ENCODE data around the gene PRDM16. TPM values are rescaled to one million over a fixed set of nuclear protein-coding genes. Genes with fewer than 3 reads are reported as not detected.

Gene PRDM16
- total and polyA plus RNA-seq, 2 of the 13 experiments (the other 11 are each of a cell fraction or from before 2014, with no cell fraction given), result 0.15 to 0.81 TPM

- TF ChIP-seq, protein P1, sequence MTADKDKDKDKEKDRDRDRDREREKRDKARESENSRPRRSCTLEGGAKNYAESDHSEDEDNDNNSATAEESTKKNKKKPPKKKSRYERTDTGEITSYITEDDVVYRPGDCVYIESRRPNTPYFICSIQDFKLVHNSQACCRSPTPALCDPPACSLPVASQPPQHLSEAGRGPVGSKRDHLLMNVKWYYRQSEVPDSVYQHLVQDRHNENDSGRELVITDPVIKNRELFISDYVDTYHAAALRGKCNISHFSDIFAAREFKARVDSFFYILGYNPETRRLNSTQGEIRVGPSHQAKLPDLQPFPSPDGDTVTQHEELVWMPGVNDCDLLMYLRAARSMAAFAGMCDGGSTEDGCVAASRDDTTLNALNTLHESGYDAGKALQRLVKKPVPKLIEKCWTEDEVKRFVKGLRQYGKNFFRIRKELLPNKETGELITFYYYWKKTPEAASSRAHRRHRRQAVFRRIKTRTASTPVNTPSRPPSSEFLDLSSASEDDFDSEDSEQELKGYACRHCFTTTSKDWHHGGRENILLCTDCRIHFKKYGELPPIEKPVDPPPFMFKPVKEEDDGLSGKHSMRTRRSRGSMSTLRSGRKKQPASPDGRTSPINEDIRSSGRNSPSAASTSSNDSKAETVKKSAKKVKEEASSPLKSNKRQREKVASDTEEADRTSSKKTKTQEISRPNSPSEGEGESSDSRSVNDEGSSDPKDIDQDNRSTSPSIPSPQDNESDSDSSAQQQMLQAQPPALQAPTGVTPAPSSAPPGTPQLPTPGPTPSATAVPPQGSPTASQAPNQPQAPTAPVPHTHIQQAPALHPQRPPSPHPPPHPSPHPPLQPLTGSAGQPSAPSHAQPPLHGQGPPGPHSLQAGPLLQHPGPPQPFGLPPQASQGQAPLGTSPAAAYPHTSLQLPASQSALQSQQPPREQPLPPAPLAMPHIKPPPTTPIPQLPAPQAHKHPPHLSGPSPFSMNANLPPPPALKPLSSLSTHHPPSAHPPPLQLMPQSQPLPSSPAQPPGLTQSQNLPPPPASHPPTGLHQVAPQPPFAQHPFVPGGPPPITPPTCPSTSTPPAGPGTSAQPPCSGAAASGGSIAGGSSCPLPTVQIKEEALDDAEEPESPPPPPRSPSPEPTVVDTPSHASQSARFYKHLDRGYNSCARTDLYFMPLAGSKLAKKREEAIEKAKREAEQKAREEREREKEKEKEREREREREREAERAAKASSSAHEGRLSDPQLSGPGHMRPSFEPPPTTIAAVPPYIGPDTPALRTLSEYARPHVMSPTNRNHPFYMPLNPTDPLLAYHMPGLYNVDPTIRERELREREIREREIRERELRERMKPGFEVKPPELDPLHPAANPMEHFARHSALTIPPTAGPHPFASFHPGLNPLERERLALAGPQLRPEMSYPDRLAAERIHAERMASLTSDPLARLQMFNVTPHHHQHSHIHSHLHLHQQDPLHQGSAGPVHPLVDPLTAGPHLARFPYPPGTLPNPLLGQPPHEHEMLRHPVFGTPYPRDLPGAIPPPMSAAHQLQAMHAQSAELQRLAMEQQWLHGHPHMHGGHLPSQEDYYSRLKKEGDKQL (CRISPR knock-in tag; IDR thresholded peaks at IDR 0.05; ENCODE audit: low read depth), result no peak
- TF ChIP-seq TBP (CRISPR knock-in tag; IDR thresholded peaks at IDR 0.05) (no peak), DMAP1 (CRISPR knock-in tag; IDR thresholded peaks at IDR 0.05) (no peak), AGO2 (optimal IDR thresholded peaks at IDR 0.05; ENCODE audit: low read depth, low read length) (no peak), CC2D1A (CRISPR knock-in tag; IDR thresholded peaks at IDR 0.05) (no peak), DZIP1 (CRISPR knock-in tag; IDR thresholded peaks at IDR 0.05) (no peak), ZNF687 (CRISPR knock-in tag; IDR thresholded peaks at IDR 0.05) (peak; percentile 65), ELK4 (CRISPR knock-in tag; IDR thresholded peaks at IDR 0.05; ENCODE audit: borderline replicate concordance) (no peak)
- TF ChIP-seq, protein P2, sequence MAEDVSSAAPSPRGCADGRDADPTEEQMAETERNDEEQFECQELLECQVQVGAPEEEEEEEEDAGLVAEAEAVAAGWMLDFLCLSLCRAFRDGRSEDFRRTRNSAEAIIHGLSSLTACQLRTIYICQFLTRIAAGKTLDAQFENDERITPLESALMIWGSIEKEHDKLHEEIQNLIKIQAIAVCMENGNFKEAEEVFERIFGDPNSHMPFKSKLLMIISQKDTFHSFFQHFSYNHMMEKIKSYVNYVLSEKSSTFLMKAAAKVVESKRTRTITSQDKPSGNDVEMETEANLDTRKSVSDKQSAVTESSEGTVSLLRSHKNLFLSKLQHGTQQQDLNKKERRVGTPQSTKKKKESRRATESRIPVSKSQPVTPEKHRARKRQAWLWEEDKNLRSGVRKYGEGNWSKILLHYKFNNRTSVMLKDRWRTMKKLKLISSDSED (CRISPR knock-in tag; IDR thresholded peaks at IDR 0.05), result no peak
These were observed 252.8 kb downstream of the PRDM16 start (continued) for GRCh38 chr1:3321559-3322449.
